NCI-H460 (cell line): ENCODE results near the gene FAIM2. TPM values are rescaled to one million over a fixed set of nuclear protein-coding genes. Genes with fewer than 3 reads are reported as not detected.
A peak's percentile ranks its signal among the peaks of the same experiment; 100 is the strongest.

Experiments used
- DNase-seq: peaks from one replicate; pipeline ENCODE4 v3.0.0-alpha.2; 2016; ENCODE audit warnings: low read depth; ENCODE audit errors: extremely low read depth
- total RNA-seq: library from RNA; depleted of rRNA; stranded (reverse); fragments of >200 nt; shearing (Covaris generic); gene quantifications from 2 replicates; pipeline ENCODE4 v1.2.3, GENCODE V29; 2014; rRNA removed

Gene FAIM2
- total RNA-seq, 1 experiment from 2014 or later, result 0.45 TPM

DNA sequence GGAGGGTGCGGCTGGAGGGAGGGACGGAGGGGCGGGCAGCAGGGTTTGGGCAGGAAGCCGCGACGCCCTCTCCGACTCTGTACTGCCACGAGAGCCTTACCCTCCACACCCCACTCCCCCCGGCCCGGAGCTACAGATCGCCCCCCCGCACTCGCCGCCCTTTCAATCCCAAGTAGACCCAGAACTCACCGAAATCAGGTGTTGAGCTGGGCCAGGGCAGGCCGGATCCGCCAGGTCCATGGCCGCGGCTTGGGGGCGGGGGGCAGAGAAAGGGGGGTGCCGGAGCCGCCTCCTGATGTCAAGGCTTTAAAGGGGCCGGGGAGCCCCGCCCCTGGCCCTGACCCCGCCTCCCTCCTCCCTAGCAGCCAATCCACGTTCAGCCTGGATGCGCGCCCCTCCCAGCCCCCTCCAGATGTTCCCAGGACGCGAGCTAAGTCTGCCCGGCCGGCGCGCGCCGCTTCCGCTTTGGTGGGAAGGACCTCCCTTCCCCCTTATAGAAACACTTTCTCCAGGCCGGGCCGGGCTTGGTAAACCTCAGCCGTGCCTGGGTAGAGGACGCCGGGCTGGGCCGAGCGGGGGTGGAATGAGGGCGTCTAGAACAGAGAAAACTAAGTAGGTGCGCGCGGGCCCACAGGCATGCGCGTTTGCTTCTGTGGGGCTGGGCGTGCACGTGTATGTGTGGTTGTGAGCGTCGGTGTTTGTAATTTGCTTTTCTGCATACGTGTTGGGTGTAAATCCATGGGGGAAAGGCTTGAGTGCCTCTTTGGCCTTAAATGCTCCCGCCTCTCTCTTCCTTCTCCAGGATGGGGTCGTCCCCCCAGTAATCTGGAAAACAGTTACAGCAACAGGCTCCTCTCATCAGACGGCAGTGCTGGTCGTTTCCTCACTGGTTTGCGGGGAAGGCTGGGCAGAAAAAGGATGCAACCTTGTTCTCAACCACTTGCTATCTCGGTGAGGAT, 75.3 kb downstream of the FAIM2 start, which contains the start of gene NCKAP5L:
NCKAP5L (minus strand) TSS at position 281 of the 959 bp plus-strand sequence. CDS start 24,369 bp downstream, outside the sequence.
- DNase-seq, result peak; percentile 92

GRCh38 chr12:49827401-49828099, 76.2 kb downstream of the FAIM2 start:
- peak; percentile 18 for DNase-seq

DNA sequence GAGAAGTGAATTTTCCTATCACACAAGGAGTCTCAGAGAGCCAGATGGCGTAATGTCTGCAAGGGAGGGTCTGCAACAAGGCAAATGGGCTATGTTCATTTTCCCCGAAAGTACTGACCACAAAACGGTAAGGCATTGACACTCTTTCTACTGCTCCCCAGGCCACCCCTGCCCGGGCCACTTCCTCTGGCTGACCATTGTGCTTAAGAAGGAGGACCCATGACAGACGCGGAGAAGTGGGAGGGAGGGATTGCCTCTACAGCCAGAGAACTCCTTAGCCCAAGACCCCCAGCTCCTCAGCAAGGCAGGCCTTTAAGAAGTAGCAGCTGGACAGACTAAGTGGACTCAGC, 76.7 kb downstream of the FAIM2 start:
- no peak for DNase-seq

GRCh38 chr12:49825971-49826421, 77.7 kb downstream of the FAIM2 start:
- DNase-seq, result no peak

DNA sequence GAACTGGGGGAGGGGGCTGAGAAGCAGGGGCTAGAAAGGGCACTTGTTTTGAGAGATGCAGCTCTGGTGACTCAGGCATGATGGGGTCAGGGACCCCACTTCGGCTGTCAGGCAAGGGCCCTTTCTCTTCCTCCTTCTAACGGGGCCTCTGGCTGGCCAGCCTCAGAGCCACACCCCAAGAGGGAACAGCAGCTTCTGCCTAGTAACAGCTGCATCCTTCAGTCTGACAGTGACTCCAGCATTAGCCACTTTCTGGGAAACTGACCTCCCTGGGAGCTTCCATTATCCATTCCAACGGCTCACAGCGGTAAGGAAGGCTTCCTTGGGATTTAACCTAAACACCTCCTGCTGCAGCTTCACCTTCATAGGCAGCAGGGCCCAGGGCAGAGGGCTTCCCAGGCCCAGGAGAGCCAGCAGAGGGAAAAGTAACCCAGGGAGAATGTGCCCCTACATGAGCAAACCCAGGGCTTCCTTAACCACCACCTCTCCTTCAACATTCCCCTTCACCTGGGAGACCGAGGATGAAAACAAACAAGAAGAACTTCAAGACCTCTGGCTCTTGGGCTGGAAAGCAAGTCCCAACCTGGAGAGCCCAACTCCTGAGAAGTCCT, 78.2 kb downstream of the FAIM2 start:
- DNase-seq, result no peak

DNA sequence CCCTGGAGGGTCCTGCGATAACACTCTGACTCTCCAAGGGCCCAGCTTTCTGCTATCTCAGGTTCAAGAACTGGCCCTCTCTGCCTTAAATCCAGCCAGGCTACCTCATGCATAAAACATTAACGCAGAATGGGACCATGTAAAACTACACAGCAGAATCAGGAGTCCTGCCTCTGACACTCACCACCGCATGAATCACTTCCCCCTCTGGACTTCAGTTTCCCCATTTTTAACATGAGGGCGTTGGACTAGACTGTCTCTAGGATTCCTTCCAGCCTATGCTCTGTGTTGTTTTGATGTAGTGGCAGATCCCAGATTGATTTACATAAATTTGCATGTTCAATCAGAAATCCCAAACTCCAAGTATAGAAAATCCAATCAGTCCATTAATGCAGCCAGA, 78.8 kb downstream of the FAIM2 start:
- DNase-seq, result no peak

DNA sequence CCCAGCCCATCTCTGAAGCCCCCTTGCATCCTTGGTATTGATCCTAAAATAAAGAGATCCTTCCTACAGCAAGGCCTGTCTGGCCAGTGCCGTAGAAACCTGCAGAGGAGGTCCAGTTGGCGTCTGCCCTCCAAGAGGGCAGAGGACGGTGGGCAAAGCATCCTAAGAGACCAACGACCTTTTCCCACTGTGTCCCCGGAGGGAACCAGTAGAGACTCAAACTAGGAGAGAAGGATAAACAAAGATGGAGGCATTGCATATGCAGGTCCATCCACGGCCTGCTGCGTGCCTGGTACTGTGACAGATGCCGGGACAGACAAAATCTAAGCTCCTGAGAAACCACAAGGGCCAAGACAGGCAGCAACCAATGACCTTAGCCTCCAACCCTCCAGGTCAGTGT, 79.3 kb downstream of the FAIM2 start:
- DNase-seq, result no peak

DNA sequence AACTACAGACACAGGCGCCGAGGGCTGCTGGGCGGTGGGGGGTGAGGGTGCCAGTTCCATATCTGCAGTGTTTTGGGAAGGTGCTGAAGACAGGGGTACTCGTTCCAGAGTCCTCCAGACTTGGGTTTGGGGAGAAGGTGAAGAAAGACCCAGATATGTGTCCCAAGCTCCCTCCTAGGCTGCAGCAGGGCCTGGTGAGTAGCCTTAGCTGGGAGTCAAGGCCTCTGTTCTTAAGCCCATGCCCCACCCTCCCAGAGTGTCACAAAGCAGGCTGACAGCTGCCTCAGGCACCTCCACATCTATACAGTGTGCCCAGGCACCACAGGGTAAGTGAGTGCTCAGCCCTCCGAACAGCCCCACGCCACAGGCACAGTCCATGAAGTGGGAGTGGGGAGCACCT, 79.7 kb downstream of the FAIM2 start:
- no peak for DNase-seq

- no peak for DNase-seq
Observed at GRCh38 chr12:49823350-49823749, 80.3 kb downstream of the FAIM2 start.

- DNase-seq, result no peak
Observed at GRCh38 chr12:49821373-49822287, 82.1 kb downstream of the FAIM2 start.

GRCh38 chr12:49819786-49820185, 83.9 kb downstream of the FAIM2 start:
- DNase-seq, result no peak

DNA sequence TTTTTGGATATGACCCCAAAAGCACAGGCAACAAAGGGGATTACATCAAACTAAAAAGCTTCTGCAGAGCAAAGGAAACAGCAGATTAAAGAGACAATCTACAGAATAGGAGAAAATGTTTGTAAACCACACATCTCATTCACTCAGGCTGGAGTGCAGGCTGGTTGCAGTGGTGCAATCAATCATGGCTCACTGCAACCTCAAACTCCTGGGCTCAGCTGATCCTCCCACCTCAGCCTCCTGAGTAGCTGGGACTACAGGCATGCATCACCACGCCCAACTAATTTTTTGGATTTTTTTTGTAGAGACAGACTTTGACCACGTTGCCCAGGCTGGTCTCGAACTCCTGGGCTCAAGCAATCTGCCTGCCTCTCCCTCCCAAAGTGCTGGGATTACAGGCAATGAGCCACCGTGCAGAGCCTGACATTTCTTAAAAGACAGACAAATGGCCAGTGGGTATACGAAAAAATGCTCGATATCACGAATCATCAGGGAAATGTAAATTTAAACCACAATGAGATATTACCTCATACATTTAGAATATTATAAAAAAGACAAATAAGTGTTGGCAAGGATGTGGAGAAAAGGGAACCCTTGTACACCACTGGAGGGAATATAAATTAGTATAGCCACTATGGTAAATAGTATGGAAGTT, 85.3 kb downstream of the FAIM2 start:
- no peak for DNase-seq

Other genes with a start within 250 kb of the FAIM2 start
- gene FMNL3, start 196.5 kb downstream of the FAIM2 start, total RNA-seq, result 1.6 and 3.0 TPM in 2 replicates
- 642 and 659 TPM in 2 replicates for gene TMBIM6, start 162.3 kb downstream of the FAIM2 start, total RNA-seq
- gene NCKAP5L, start 75.5 kb downstream of the FAIM2 start, total RNA-seq, result 7.2 and 7.5 TPM in 2 replicates
- gene BCDIN3D, start 60.8 kb downstream of the FAIM2 start, total RNA-seq, result 8.5 and 9.1 TPM in 2 replicates
- gene AQP2, start 46.8 kb upstream of the FAIM2 start, total RNA-seq, result not detected in 2 replicates
- not detected in 2 replicates for gene AQP5, start 58.0 kb upstream of the FAIM2 start, total RNA-seq
- 0.17 and 0.32 TPM in 2 replicates for gene AQP6, start 69.0 kb upstream of the FAIM2 start, total RNA-seq
- gene RACGAP1, start 121.6 kb upstream of the FAIM2 start, total RNA-seq, result 77.2 and 90.6 TPM in 2 replicates
- gene ASIC1, start 153.7 kb upstream of the FAIM2 start, total RNA-seq, result 4.7 and 6.0 TPM in 2 replicates
- gene SMARCD1, start 181.4 kb upstream of the FAIM2 start, total RNA-seq, result 70.4 and 77.0 TPM in 2 replicates
- 0.07 TPM in 1 of 2 replicates, not detected in the other for gene GPD1, start 200.1 kb upstream of the FAIM2 start, total RNA-seq
- gene COX14, start 208.3 kb upstream of the FAIM2 start, total RNA-seq, result 40.8 and 53.7 TPM in 2 replicates